NB4 (cell line): ENCODE measurements around the gene GLRX3.
"Not testable (repeated sequence)": the region's sequence is repeated elsewhere in the genome, so short reads cannot be mapped to it uniquely, and the experiment has no call there.

Experiments used
- DNase-seq: peaks from one replicate; pipeline ENCODE4 v3.0.0; 2010; ENCODE audit warnings: low read depth
- H3K4me3 ChIP-seq: one replicate; pipeline ENCODE4 v1.5.1; 2011; ENCODE audit warnings: mild to moderate bottlenecking, low read depth, low read length, moderate library complexity
- CTCF ChIP-seq: IDR thresholded peaks from one replicate; pipeline ENCODE4 v1.5.1; 2012; ENCODE audit warnings: low read depth, low read length
- MYC ChIP-seq: IDR thresholded peaks from 2 replicates; pipeline ENCODE4 v1.6.1; 2011; ENCODE audit warnings: low read depth, low read length
- POLR2A ChIP-seq: IDR thresholded peaks from 2 replicates; pipeline ENCODE4 v1.6.1; 2011; ENCODE audit warnings: mild to moderate bottlenecking; ENCODE audit not compliant: insufficient read length; ENCODE audit errors: extremely low read depth
- TF ChIP-seq, protein P1 (sequence below): IDR thresholded peaks from 2 replicates; pipeline ENCODE4 v1.6.1; 2011; ENCODE audit warnings: low read depth, low read length

GLRX3 gene

DNA sequence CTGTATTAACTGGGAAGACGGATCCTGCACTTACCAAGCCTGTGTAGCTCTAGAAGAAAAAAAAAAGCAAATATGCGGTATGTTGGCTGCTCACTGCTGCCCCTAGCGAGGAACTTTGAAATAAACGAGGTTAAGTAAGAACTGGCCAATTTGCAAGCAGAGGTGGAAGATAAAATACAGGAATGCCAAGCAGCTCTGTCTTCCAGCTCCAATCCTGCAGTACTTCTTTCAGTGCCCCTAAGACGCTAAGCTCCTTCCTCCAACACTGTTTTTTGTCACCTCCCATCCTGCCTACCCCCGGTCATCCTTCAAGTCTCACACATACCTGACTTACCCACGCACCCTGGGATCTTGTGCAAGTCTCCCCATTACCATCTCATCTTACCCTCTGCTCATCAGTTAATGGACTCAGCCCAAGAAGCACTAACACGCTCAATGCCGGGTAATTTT, 26.4 kb upstream of the GLRX3 start:
- no peak for TF ChIP-seq POLR2A
- TF ChIP-seq MYC: peak; percentile 55; the same call in 1 of the 2 replicates
- TF ChIP-seq CTCF: peak; percentile 69
- TF ChIP-seq, protein P1, sequence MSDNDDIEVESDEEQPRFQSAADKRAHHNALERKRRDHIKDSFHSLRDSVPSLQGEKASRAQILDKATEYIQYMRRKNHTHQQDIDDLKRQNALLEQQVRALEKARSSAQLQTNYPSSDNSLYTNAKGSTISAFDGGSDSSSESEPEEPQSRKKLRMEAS: no peak
- peak overlapping the region; percentile 82 for H3K4me3 ChIP-seq
- DNase-seq: peak; percentile 88

GRCh38 chr10:130110246-130111112, 25.7 kb upstream of the GLRX3 start, which contains the start of gene C10orf143:
Gene C10orf143 (minus strand): TSS chr10:130110830. CDS start chr10:130110772, 58 bp downstream.
- TF ChIP-seq POLR2A (peak; percentile 99), MYC (peak; percentile 81), CTCF (no peak)
- TF ChIP-seq, protein P1: peak; percentile 83
- peak; percentile 98 for DNase-seq
- peak within 1 kb of the TSS; percentile 82 for H3K4me3 ChIP-seq

GRCh38 chr10:130111113-130111851, 24.9 kb upstream of the GLRX3 start:
- TF ChIP-seq, protein P1: peak; percentile 24; the same call in 1 of the 2 replicates
- TF ChIP-seq MYC (peak; percentile 61), POLR2A (peak; percentile 63), CTCF (no peak)
- peak; percentile 99 for DNase-seq
- H3K4me3 ChIP-seq: peak overlapping the region; percentile 82

GRCh38 chr10:130111852-130112180, 24.4 kb upstream of the GLRX3 start:
- TF ChIP-seq, protein P1: no peak
- TF ChIP-seq POLR2A (no peak), MYC (no peak), CTCF (no peak)
- H3K4me3 ChIP-seq: peak overlapping the region; percentile 82

GRCh38 chr10:130112821-130113220, 23.4 kb upstream of the GLRX3 start:
- TF ChIP-seq, protein P1: no peak
- no peak for TF ChIP-seq CTCF
- no peak for TF ChIP-seq MYC
- no peak for TF ChIP-seq POLR2A
- H3K4me3 ChIP-seq: no peak overlapping the region

More at GRCh38 chr10:130111852-130112180, 24.4 kb upstream of the GLRX3 start:
- DNase-seq: no peak

DNA sequence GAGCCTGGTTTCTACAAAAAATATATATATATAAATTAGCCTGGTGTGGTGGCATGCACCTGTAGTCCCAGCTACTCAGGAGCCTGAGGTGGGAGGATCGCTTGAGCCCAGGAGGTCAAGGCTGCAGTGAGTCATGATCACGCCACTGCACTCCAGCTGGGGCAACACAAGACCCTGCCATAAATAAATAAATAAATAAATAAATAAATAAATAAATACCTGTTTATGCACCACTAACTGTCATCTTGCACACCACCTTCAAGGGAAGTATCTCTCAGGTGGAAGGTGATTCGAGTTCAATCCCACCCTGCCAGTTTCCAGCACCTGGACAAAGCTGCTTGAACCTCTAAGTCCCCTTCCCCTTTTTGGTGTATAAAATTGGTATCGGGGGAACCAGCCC, 19.2 kb upstream of the GLRX3 start:
- not testable (repeated sequence) for DNase-seq, H3K4me3 ChIP-seq

More at GRCh38 chr10:130112821-130113220, 23.4 kb upstream of the GLRX3 start:
- DNase-seq: no peak

DNA sequence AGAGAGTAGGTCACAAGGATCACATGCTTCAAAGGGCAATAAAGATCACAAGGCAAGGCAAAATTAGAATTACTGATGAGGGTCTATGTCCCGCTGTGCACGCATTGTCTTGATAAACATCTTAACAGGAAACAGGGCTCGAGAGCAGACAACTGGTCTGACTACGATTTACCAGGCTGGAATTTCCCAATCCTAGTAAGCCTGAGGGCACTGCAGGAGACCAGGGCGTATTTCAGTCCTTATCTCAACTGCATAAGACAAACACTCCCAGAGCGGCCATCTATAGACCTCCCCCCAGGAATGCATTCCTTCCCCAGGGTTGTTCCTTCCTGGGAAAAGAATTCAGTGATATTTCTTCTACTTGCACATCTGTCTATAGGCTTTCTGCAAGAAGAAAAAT, 18.7 kb upstream of the GLRX3 start:
- DNase-seq, H3K4me3 ChIP-seq: not testable (repeated sequence)
